ENCODE data around the gene DEXI.

The DEXI gene

DNA sequence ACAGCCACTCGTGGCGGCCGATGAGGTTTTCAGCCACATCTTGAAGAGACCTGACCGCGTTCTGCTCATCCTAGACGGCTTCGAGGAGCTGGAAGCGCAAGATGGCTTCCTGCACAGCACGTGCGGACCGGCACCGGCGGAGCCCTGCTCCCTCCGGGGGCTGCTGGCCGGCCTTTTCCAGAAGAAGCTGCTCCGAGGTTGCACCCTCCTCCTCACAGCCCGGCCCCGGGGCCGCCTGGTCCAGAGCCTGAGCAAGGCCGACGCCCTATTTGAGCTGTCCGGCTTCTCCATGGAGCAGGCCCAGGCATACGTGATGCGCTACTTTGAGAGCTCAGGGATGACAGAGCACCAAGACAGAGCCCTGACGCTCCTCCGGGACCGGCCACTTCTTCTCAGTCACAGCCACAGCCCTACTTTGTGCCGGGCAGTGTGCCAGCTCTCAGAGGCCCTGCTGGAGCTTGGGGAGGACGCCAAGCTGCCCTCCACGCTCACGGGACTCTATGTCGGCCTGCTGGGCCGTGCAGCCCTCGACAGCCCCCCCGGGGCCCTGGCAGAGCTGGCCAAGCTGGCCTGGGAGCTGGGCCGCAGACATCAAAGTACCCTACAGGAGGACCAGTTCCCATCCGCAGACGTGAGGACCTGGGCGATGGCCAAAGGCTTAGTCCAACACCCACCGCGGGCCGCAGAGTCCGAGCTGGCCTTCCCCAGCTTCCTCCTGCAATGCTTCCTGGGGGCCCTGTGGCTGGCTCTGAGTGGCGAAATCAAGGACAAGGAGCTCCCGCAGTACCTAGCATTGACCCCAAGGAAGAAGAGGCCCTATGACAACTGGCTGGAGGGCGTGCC is 35.1 kb downstream of the DEXI start:
- Mint-ChIP-seq H3K4me1 (no peaks in the 10 kb centered on the region), H3K4me3 (no peak overlapping the region), H3K9me3 (peaks cover 10 to 18% of the 10 kb centered on the region in 2 donors), H3K27ac (no peak overlapping the region), H3K27me3 (peaks cover 5% of the 10 kb centered on the region)
- no peak for DNase-seq
- no peak for ATAC-seq

DNA sequence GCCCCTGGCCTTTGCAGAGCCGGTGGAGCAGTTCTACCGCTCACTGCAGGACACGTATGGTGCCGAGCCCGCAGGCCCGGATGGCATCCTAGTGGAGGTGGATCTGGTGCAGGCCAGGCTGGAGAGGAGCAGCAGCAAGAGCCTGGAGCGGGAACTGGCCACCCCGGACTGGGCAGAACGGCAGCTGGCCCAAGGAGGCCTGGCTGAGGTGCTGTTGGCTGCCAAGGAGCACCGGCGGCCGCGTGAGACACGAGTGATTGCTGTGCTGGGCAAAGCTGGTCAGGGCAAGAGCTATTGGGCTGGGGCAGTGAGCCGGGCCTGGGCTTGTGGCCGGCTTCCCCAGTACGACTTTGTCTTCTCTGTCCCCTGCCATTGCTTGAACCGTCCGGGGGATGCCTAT is 35.8 kb downstream of the DEXI start:
- no peak overlapping the region for H3K4me3 Mint-ChIP-seq
- H3K9me3 Mint-ChIP-seq: peaks cover 10 to 18% of the 10 kb centered on the region in 2 donors
- H3K4me1 Mint-ChIP-seq: no peaks in the 10 kb centered on the region
- H3K27ac Mint-ChIP-seq: no peak overlapping the region
- peaks cover 1% of the 10 kb centered on the region for H3K27me3 Mint-ChIP-seq
- no peak for DNase-seq
- no peak for ATAC-seq

DNA sequence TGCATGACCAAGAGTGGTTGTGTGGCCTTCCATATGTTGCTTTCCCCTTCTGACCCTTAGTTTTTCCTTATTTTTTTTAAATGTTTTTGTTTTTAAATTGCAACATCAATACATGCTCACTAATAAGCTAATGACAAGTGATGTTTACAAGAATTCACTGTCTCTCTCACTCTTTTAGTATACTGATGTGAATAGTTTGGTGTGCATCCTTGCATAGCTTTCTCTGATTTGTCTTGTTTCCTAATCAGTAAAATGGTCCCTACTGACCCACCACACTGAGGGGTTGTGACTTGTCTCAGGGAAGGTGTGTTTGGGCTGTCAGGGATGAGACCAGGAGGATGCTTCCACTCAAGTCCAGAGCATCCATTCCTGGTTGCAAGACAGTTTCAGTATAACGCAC is 39.3 kb downstream of the DEXI start:
- Mint-ChIP-seq H3K9me3 (peaks cover 10 to 18% of the 10 kb centered on the region in 2 donors), H3K27me3 (no peaks in the 10 kb centered on the region), H3K4me3 (no peak overlapping the region), H3K4me1 (no peaks in the 10 kb centered on the region), H3K27ac (peak overlapping the region in 1 of 2 donors; percentile 12)
- DNase-seq: no peak
- no peak for ATAC-seq

DNA sequence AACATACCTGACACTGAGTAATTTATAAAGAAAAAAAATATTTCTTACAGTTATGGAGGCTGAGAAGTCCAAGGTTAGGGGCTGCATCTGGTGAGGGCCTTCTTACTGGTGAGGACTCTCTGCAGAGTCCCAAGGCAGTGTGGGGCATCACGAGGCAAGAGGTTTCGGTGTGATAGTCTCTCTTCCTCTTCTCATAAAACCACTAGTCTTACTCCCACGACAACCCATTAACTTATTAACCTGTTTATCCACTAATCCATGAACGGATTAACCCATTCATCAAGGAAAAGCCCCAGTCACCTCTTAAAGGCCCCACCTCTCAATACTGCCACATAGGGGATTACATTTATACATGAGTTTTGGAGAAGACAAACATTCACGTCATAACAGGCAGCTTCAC is 45.1 kb downstream of the DEXI start:
- Mint-ChIP-seq H3K27me3 (peaks cover 20% of the 10 kb centered on the region), H3K4me1 (no peaks in the 10 kb centered on the region), H3K9me3 (no peaks in the 10 kb centered on the region), H3K4me3 (no peak overlapping the region), H3K27ac (no peak overlapping the region)
- DNase-seq (no peak), ATAC-seq (no peak)

DNA sequence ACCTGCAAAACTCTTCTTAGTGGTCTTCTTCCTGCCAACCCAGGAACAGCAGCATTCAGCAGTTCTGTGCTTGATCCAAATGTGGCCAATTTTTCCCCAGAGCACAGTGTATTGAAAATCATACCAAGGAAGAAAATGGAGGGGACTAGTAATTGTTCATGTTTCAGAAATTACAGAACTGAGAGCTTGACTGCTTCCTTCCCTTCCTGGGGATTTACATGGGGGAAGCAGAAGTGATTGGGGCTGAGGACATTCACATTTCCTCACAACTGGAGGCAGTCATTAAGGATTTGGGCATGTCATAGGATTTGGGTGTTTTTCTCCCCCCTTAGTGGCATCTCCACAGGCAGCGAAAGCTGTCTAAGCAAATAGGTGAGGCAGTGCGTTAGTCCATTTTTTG is 45.5 kb downstream of the DEXI start:
- H3K27ac Mint-ChIP-seq: no peak overlapping the region
- no peaks in the 10 kb centered on the region for H3K4me1 Mint-ChIP-seq
- no peak overlapping the region for H3K4me3 Mint-ChIP-seq

DNA sequence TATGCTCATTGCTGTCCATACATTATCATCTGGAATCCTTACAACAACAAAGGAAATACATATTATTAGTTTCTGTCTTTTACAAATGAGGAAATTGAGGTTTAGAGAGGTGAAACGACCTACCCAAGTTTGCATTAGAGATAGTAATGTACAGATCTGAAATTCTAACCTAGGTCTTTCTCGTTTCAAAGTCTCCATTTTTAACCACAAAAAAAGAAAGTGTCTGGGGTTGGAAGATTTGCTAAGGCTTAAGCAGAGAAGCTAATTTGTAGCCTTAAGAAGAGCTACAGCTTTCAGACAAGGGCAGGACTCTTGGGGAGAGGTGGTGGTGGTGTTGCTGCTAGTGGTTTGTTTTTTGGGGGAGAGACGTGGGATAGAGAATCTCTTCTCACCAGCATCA is 46.1 kb downstream of the DEXI start:
- Mint-ChIP-seq H3K9me3 (no peaks in the 10 kb centered on the region), H3K4me1 (no peaks in the 10 kb centered on the region), H3K27me3 (peaks cover 28% of the 10 kb centered on the region), H3K27ac (no peak overlapping the region), H3K4me3 (no peak overlapping the region)
- DNase-seq (no peak), ATAC-seq (no peak)

More for the DNA sequence above, 45.5 kb downstream of the DEXI start:
- Mint-ChIP-seq H3K27me3 (peaks cover 24% of the 10 kb centered on the region), H3K9me3 (no peaks in the 10 kb centered on the region)
- ATAC-seq: no peak
- DNase-seq: no peak

DNA sequence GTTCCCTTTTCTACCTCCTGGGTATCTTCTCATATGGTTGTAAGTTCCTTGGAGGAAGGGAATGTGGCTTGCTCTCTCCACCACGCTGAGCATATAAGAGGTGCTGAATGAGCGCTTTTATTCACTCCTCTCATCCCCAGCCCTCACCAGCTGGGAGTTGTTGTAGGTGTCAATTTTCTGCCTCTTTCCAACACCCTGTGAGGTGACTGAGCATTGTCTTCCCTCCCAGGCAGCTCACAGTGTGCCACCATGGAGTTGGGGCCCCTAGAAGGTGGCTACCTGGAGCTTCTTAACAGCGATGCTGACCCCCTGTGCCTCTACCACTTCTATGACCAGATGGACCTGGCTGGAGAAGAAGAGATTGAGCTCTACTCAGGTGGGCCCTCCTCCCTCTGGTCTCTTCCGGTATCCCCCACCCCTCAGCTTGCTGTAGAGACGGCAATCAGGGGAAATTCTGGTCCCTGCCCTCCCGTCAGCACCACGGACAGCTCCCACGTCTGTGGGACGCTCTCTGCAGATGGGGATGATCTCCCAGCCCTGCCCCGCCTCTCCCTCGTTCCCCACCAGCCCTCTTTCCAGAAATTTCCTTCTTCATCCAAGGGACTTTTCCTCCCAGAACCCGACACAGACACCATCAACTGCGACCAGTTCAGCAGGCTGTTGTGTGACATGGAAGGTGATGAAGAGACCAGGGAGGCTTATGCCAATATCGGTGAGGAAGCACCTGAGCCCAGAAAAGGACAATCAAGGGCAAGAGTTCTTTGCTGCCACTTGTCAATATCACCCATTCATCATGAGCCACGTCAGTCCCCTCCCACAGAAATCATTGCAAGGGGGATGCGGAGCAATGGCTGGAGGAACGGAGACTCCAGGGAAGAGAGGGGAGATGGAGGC is 47.0 kb downstream of the DEXI start:
- H3K4me1 Mint-ChIP-seq: no peaks in the 10 kb centered on the region
- no peaks in the 10 kb centered on the region for H3K9me3 Mint-ChIP-seq
- H3K4me3 Mint-ChIP-seq: no peak overlapping the region
- ATAC-seq (no peak), DNase-seq (peak in 1 of 2 donors; percentile 24)
- H3K27ac Mint-ChIP-seq: no peak overlapping the region
- H3K27me3 Mint-ChIP-seq: peaks cover 28% of the 10 kb centered on the region

DNA sequence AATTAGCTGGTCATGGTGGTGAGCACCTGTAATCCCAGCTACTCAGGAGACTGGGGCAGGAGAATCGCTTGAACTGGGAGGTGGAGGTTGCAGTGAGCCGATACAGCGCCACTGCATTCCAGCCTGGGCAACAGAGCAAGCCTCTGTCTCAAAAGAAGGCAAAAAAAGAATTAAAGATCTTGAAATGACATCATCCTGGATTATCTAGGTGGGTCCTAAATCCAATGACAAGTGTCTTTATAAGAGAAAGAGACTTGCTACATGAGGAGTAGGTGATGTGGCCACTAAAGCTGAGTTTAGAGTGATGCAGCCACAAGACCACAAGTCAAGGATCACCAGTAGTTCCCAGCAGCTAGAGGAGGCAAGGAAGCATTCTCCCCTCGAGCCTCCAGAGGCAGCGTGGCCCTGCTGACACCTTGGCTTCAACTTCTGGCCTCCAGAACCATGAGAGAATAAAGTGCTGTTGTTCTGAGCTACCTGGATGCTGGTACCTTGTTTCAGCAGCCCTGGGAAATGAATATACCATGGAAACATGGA is 49.4 kb downstream of the DEXI start:
- no peaks in the 10 kb centered on the region for H3K9me3 Mint-ChIP-seq
- ATAC-seq (no peak), DNase-seq (no peak)
- no peak overlapping the region for H3K27ac Mint-ChIP-seq
- peaks cover 47% of the 10 kb centered on the region for H3K27me3 Mint-ChIP-seq
- no peak overlapping the region for H3K4me3 Mint-ChIP-seq
- H3K4me1 Mint-ChIP-seq: peaks cover 7% of the 10 kb centered on the region

DNA sequence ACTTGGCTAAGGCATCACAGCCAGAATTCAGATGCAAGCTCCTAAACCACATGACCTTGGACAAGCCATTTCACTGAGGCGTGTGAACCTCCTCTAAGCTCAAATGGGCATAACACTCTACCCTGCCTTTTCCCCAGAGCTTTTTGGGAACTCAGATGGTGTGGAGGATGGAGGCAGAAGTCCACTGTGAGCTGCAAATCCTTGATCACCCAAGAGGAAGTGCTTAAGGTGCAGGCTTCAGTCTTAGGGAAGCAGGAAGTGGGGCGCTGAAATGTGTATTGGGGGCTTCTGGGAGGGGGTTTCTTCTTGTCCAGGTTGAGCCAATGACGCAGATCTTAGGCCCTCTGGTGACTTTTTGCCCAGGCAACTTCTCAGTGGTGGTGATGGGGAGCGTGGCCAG is 52.4 kb downstream of the DEXI start:
- H3K9me3 Mint-ChIP-seq: no peaks in the 10 kb centered on the region
- H3K27me3 Mint-ChIP-seq: peaks cover 65% of the 10 kb centered on the region
- H3K27ac Mint-ChIP-seq: no peak overlapping the region
- H3K4me3 Mint-ChIP-seq: no peak overlapping the region
- ATAC-seq (no peak), DNase-seq (no peak)
- H3K4me1 Mint-ChIP-seq: peaks cover 13% of the 10 kb centered on the region

DNA sequence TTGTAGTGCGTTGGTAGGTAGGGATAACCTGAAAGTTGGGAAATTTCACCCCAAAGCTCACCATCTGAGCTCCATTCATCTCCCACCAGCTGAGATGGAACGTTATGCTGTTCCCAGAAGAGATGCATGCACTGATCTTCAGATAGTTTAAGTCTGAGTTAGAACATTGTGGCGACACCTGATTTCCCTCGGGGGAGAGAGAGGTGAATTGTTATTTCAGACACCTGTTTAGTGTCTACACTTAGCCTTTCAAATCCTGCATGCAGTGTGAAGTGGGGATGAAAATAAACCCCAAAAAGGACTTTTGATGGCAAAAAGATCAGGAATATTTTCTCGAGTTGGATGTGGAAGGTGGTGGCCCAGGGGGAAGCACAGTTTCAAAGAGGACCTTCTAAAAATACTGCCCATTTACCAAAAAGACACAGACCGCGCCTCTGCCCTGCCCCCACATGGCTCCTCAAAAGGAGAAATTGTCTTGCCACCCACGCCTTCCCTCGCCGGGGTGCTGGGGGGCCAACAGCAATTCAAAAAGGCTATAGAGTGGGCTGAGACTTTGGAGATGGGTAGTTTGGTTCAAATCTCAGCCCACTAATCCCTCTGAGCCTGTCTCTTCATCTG is 53.8 kb downstream of the DEXI start:
- Mint-ChIP-seq H3K27ac (no peak overlapping the region), H3K4me1 (peaks cover 13% of the 10 kb centered on the region), H3K4me3 (no peak overlapping the region), H3K27me3 (peaks cover 79% of the 10 kb centered on the region), H3K9me3 (no peaks in the 10 kb centered on the region)
- no peak for ATAC-seq
- DNase-seq: no peak

DNA sequence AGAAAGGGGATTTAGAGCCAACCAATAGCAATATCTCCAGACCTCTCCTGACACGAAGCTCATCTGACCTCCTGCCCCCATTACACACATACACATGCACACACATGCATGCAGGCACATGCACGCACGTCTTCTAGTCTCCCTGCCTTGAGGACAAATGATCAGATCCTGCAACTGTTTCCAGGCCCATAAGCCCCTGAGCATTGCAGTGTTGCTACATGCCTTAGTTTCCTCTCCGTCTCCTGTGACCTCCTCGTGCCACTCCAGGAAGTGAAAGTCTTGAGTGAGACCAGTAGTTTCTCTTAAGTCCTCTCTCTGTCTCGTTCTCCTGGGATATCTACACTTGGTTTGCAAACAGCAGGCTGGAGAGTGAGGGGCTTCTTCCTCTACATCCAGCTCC is 57.0 kb downstream of the DEXI start:
- Mint-ChIP-seq H3K27ac (no peak overlapping the region), H3K4me3 (no peak overlapping the region), H3K4me1 (peaks cover 33% of the 10 kb centered on the region), H3K9me3 (no peaks in the 10 kb centered on the region), H3K27me3 (peaks cover 86% of the 10 kb centered on the region)
- no peak for ATAC-seq
- DNase-seq: no peak

DNA sequence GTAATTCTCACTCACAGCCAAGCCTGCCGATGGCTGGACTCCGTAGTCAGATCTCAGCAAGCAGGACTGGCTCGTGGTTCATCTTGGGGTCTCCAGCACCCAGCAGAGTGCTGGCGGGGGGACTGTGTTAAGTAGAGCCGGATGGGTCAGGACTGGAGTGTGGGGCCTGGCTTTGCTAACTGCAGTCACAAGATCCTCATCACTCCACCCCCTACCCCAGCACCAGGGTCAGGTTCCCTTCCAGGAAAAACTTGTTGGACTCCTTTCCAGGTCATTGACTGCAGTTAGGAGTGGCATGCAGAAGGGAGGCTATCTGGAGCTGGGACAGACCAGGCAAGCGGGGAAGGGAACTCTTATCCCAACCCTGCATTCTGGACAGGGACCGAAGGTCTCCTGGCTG is 59.3 kb downstream of the DEXI start:
- Mint-ChIP-seq H3K27me3 (peaks cover 91% of the 10 kb centered on the region), H3K4me3 (no peak overlapping the region), H3K27ac (no peak overlapping the region), H3K9me3 (no peaks in the 10 kb centered on the region), H3K4me1 (peaks cover 46% of the 10 kb centered on the region)
- no peak for ATAC-seq
- no peak for DNase-seq

DNA sequence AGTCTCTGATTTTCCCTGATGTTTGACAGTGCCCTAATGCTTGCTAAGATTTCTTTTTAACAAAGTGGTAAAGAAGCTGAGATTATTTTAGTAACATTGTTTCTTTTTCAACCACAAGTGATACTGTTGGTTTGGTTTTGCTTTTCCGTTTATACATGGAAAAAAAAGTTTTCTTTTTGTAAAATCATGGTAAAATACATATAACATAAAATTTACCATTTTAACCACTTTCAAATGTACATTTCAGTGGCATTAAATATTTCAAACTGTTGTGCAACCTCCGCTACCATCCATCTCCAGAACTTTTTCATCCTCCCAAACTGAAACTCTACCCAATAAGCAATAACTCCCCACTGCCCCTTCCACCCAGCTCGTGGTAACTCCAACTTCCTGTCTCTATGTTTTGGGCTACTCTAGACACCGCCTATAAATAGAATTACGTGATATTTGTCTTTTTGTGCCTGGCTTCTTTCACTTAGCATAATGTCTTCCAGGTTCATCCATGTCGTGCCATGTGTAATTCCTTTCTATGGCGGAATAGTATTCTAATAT is 60.7 kb downstream of the DEXI start:
- DNase-seq (no peak), ATAC-seq (no peak)
- H3K27ac Mint-ChIP-seq: peak overlapping the region; percentile 21 to 52
- peaks cover 94% of the 10 kb centered on the region for H3K27me3 Mint-ChIP-seq
- H3K4me3 Mint-ChIP-seq: peak overlapping the region; percentile 14 to 60
- no peaks in the 10 kb centered on the region for H3K9me3 Mint-ChIP-seq
- H3K4me1 Mint-ChIP-seq: peaks cover 61% of the 10 kb centered on the region

DNA sequence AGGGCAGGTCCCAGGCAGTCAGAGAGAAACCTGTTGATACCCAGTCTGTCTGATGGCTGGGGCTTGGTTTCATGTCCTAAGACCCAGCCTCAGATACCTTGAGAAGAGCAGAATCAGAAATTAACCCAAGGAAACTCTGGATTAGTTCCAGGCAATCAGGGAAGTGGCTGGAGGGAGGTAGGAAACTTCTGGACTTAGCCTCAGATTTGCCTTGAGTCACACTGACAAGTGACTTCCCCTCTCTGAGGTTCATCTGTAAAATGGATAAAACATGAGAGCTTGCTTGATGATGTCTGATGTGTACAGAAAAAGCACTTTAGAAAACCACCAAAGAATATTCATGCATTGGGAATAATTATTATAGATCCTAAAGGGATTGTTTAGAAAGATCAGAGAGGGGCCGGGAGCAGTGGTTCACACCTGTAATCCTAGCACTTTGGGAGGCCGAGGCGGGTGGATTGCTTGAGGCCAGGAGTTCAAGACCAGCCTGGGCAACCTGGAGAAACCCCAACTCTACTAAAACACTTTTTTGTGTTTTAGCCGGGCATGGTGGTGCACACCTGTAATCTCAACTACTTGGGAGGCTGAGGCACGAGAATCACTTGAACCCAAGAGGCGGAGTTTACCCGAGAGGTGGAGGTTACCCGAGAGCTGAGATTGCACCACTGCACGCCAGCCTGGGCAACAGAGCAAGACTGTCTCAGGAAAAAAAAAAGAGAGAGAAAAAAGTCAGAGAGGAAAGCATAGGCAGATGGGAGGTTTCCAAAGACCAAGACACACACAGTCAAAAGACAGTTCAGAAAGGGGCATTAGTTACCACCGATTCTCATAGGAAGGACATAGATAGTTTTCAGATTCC is 61.4 kb downstream of the DEXI start:
- Mint-ChIP-seq H3K4me1 (peaks cover 68% of the 10 kb centered on the region), H3K9me3 (no peaks in the 10 kb centered on the region), H3K27me3 (peaks cover 94% of the 10 kb centered on the region), H3K4me3 (peak overlapping the region in 1 of 2 donors; percentile 60), H3K27ac (no peak overlapping the region)
- ATAC-seq: no peak
- DNase-seq: no peak

All from stimulated activated naive CD8-positive, alpha-beta T cell treated with anti-CD3 and anti-CD28 coated beads, Interleukin-15, amount 100 ng/mL, for 72 hours (primary cell).